ENCODE results near the gene DCDC2B.

DNA sequence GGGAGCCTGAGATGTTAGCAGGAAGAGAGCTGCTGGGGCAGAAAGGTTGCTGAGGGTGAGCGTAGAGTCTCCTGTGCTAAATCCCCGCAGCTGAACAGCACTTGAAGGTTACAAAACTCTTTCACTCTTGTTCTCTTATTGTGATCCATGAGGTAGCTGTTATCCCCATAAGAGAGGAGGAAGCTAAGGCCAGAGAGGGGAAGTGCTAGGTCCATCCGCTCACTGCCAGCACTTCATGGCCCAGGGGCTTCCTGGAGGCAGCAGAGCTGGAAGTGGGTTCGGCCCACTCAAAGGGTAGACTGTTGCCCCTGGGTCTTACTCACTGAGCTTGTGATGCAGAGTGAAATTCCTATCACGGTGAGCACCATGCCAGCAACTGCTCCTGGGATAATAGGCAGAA, 7.7 kb downstream of the DCDC2B start:
- no peak for TF ChIP-seq POLR2A (IDR thresholded peaks at IDR 0.05)
- TF ChIP-seq, protein P1, sequence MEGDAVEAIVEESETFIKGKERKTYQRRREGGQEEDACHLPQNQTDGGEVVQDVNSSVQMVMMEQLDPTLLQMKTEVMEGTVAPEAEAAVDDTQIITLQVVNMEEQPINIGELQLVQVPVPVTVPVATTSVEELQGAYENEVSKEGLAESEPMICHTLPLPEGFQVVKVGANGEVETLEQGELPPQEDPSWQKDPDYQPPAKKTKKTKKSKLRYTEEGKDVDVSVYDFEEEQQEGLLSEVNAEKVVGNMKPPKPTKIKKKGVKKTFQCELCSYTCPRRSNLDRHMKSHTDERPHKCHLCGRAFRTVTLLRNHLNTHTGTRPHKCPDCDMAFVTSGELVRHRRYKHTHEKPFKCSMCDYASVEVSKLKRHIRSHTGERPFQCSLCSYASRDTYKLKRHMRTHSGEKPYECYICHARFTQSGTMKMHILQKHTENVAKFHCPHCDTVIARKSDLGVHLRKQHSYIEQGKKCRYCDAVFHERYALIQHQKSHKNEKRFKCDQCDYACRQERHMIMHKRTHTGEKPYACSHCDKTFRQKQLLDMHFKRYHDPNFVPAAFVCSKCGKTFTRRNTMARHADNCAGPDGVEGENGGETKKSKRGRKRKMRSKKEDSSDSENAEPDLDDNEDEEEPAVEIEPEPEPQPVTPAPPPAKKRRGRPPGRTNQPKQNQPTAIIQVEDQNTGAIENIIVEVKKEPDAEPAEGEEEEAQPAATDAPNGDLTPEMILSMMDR (IDR thresholded peaks at IDR 0.05): no peak
- TF ChIP-seq EP300 (IDR thresholded peaks at IDR 0.05): no peak

Measured in tibial nerve (tissue), 4 donors.